Measurements from ENCODE around the gene SLC25A27.

Gene SLC25A27

DNA sequence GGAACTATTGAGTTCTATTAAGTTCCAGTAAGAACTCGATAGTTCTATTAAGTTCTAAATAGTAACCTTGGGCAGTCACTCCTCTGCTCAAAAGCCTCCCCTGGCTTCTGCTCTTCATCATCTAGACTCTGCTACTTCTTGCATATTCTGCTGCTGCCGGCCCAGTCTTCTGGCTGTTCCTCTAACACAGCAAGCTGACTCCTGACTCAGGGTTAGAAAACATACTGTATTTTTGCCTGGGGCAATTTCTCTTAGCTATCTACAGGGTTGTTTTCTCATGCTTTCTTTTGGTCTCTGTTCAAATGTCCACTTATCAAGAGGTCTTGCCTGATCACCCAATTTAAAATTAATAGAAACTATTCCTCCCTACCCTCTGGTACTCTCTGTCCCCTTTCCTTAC is 14.6 kb downstream of the SLC25A27 start:
- no peak for DNase-seq (ENCODE audit: low read depth)
- no peak overlapping the region for H3K4me3 ChIP-seq (ENCODE audit: low read length)
- TF ChIP-seq CTCF (conservative IDR thresholded peaks at IDR 0.05; ENCODE audit: low read length): no peak

- no peak overlapping the region for H3K4me3 ChIP-seq (ENCODE audit: low read length)
- no peak for TF ChIP-seq CTCF (conservative IDR thresholded peaks at IDR 0.05; ENCODE audit: low read length)
- no peak for DNase-seq (ENCODE audit: low read depth)
Observed at GRCh38 chr6:46674410-46674809, 21.6 kb downstream of the SLC25A27 start.

DNA sequence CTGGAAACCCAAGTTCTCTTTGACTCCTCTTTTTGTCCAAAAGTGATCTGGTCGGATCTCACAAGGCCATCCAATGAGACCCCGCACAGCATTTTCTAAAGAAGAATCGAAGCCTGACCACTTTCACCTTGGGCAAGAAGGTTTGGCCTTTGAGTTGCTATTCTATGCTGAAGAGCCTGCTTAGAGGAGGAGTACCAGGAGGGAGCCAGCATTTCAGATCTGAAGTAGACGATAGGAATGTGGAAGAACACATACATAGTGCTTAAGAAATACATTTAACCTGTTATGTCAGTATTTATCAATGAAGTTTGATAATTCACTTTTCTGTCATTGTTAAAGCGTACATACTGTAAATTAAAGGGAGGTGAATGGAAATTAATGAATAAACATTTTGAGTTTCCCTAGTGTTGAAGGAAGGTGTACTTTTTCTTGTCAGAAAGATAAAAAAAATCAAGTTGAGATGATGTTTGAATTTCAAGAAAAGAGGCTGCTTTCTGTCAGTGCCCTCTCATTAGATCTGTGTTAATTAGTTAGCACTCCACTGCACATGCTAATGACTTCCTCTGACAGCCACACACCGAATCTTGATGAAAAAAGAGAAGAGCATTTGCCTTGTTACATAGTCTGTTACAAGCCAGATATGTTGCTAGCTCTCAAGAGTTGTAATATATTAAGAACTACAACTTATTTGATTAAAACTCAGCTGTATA is 24.0 kb downstream of the SLC25A27 start:
- no peak for TF ChIP-seq CTCF (conservative IDR thresholded peaks at IDR 0.05; ENCODE audit: low read length)
- H3K4me3 ChIP-seq (ENCODE audit: low read length): no peak overlapping the region
- DNase-seq (ENCODE audit: low read depth): no peak

DNA sequence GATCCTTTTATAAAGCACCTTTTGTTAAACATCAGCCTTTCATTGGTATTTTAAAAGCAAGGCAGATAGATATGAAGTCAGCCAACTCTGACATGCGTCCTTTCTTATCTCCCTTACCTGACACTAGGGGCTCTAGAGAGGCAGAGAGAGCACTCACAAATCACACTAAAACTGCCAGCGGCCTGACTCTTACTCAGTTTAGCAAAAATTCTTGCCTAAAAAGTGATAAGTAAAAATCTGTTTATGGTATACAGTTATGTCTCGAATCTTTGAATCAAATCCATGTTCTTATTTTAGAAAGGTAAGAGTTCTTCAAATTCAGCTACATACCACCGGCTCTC is 24.5 kb downstream of the SLC25A27 start:
- 0 out of 2 replicates have a peak, but pooled peaks have one; percentile 19 for TF ChIP-seq CTCF (conservative IDR thresholded peaks at IDR 0.05; ENCODE audit: low read length)
- no peak for DNase-seq (ENCODE audit: low read depth)
- no peak overlapping the region for H3K4me3 ChIP-seq (ENCODE audit: low read length)

GRCh38 chr6:46684771-46685170 is 32.0 kb downstream of the SLC25A27 start:
- no peak for TF ChIP-seq CTCF (conservative IDR thresholded peaks at IDR 0.05; ENCODE audit: low read length)
- no peak overlapping the region for H3K4me3 ChIP-seq (ENCODE audit: low read length)
- peak; percentile 37 for DNase-seq (ENCODE audit: low read depth)

DNA sequence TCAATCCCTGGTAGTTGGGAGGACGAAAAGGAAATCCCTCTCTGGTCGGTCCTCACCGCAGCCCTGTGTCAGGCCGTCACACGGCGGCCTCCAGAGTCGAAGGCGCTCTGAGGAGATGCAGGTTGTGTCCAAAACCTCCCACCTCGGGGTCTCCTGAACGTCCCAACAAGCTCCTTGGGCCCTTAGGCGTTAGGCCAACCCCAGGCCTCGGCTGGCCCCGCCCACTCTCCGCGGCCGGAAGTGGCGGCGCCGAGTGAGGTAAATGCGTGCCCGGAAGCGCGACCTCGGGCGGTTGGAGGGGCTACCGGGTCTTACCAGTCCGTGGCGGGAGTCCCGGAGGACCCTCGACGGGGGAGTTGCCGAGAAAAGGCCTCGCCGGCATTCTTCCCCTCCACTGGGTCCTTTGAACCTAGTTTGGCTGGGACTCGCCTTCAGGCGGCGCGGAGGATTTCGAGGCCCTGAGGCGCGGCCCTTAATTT is 34.9 kb downstream of the SLC25A27 start, which contains the start of gene TDRD6:
Gene TDRD6, plus strand, starts transcription at position 267 of the 479 bp plus-strand sequence. CDS start 244 bp downstream, outside the sequence.
- TF ChIP-seq CTCF (conservative IDR thresholded peaks at IDR 0.05; ENCODE audit: low read length): no peak
- H3K4me3 ChIP-seq (ENCODE audit: low read length): no peak within 1 kb of the TSS
- no peak for DNase-seq (ENCODE audit: low read depth)

Data from AG10803 (cell line).